ENCODE measurements around the gene GOLIM4. TPM values are rescaled to one million over a fixed set of nuclear protein-coding genes. Genes with fewer than 3 reads are reported as not detected.

The GOLIM4 gene
- total RNA-seq, 1 donor from 2014 or later, result 36.6 TPM

DNA sequence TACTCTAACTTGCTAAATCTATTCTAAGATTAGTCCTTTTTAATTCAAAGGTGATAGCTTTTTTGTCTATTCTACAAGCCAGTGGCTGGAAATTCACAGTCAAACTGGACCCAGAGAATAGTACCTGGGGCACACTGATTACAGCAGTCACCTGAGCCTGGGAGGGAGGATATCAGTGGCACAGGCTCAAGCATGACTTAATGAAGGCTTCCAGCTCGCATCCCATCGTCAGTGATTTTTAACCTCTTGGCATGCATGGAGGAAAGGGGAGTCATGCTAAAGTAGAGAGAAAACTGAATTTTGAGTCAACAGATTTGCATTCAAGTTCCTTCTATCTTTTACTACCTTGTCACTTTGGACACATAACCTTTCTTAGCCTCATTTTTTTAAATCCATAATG lies 24.8 kb downstream of the GOLIM4 start:
- H3K4me1 Mint-ChIP-seq (ENCODE audit: unreplicated experiment), result peaks cover 34% of the 10 kb centered on the region
- H3K27ac Mint-ChIP-seq, result peak overlapping the region; percentile 94
- H3K36me3 Mint-ChIP-seq, result peaks cover 11% of the 10 kb centered on the region
- DNase-seq (ENCODE audit: extremely low spot score, unreplicated experiment), result no peak
- H3K27me3 Mint-ChIP-seq, result no peaks in the 10 kb centered on the region
- TF ChIP-seq, protein P1, sequence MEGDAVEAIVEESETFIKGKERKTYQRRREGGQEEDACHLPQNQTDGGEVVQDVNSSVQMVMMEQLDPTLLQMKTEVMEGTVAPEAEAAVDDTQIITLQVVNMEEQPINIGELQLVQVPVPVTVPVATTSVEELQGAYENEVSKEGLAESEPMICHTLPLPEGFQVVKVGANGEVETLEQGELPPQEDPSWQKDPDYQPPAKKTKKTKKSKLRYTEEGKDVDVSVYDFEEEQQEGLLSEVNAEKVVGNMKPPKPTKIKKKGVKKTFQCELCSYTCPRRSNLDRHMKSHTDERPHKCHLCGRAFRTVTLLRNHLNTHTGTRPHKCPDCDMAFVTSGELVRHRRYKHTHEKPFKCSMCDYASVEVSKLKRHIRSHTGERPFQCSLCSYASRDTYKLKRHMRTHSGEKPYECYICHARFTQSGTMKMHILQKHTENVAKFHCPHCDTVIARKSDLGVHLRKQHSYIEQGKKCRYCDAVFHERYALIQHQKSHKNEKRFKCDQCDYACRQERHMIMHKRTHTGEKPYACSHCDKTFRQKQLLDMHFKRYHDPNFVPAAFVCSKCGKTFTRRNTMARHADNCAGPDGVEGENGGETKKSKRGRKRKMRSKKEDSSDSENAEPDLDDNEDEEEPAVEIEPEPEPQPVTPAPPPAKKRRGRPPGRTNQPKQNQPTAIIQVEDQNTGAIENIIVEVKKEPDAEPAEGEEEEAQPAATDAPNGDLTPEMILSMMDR (conservative IDR thresholded peaks at IDR 0.05), result no peak
- H3K4me3 Mint-ChIP-seq, result no peak overlapping the region
- peaks cover 7% of the 10 kb centered on the region for H3K9me3 Mint-ChIP-seq

DNA sequence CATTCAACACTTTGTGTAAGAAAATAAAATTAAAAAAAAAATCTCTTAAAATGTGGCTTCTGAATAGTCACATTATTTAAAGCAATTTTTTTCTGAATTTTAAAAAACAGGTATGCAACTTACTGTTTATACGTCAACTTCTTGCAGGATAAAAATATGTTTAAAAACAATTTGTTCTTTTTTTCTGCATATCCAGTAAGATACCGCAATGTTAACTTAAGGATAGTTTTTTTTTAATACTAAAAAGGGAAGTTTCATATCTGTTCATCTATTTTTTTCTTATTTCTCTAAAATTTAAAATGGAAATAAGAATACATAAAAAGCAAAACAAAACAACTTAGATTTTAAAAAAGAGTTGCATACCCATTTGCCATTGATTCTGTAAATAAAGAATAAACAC lies 27.4 kb downstream of the GOLIM4 start:
- peaks cover 41% of the 10 kb centered on the region for H3K4me1 Mint-ChIP-seq (ENCODE audit: unreplicated experiment)

DNA sequence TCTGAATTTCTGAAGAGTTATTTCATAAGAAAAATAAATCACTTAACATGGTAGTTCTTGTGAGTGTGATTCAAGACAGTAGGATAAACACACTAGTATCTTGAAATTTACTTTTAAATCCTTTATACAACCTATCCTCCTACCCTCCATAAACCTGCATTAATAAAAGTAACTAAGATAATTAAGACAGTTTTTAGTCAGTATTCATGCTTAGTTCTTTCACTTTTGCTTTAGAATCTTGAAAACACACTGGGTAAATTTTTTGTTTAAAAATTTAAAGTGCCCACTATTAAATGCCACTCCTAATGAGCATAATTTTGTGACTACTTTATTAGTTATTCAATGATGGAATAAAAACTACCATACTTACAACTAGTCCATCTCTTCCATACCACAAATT lies 28.8 kb downstream of the GOLIM4 start:
- H3K4me3 Mint-ChIP-seq, result no peak overlapping the region
- H3K27ac Mint-ChIP-seq, result no peak overlapping the region
- peaks cover 40% of the 10 kb centered on the region for H3K4me1 Mint-ChIP-seq (ENCODE audit: unreplicated experiment)
- TF ChIP-seq, protein P1 (conservative IDR thresholded peaks at IDR 0.05), result no peak
- DNase-seq (ENCODE audit: extremely low spot score, unreplicated experiment), result no peak
- H3K27me3 Mint-ChIP-seq, result no peaks in the 10 kb centered on the region
- no peaks in the 10 kb centered on the region for H3K36me3 Mint-ChIP-seq
- no peaks in the 10 kb centered on the region for H3K9me3 Mint-ChIP-seq

More for the DNA sequence above, 27.4 kb downstream of the GOLIM4 start:
- Mint-ChIP-seq H3K27ac (no peak overlapping the region), H3K9me3 (no peaks in the 10 kb centered on the region), H3K4me3 (no peak overlapping the region), H3K36me3 (peaks cover 4% of the 10 kb centered on the region), H3K27me3 (no peaks in the 10 kb centered on the region)
- TF ChIP-seq, protein P1 (conservative IDR thresholded peaks at IDR 0.05), result no peak
- DNase-seq (ENCODE audit: extremely low spot score, unreplicated experiment), result no peak

DNA sequence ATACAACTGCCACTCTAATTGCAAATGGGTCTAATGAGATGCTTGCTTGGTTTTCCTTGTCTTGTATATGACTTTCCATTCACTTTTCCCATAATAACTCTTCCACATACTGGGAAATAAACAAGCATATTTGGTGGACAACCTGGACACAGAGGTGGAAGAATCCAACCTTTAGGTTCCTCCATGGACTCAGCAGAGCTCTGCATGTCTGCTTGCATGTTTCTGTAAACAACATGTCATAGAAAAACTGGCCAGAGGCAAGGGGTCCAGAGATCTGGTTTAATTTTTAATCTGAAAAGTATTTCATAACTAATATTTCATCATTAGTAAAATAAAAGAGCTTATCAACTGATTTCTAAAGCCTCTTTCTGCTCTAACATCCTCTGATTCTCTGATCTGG lies 30.2 kb downstream of the GOLIM4 start:
- Mint-ChIP-seq H3K9me3 (peaks cover 8% of the 10 kb centered on the region), H3K4me1 (ENCODE audit: unreplicated experiment) (peaks cover 30% of the 10 kb centered on the region), H3K4me3 (no peak overlapping the region), H3K36me3 (peaks cover 11% of the 10 kb centered on the region), H3K27me3 (no peaks in the 10 kb centered on the region), H3K27ac (peak overlapping the region; percentile 40)
- DNase-seq (ENCODE audit: extremely low spot score, unreplicated experiment), result no peak
- TF ChIP-seq, protein P1 (conservative IDR thresholded peaks at IDR 0.05), result no peak

DNA sequence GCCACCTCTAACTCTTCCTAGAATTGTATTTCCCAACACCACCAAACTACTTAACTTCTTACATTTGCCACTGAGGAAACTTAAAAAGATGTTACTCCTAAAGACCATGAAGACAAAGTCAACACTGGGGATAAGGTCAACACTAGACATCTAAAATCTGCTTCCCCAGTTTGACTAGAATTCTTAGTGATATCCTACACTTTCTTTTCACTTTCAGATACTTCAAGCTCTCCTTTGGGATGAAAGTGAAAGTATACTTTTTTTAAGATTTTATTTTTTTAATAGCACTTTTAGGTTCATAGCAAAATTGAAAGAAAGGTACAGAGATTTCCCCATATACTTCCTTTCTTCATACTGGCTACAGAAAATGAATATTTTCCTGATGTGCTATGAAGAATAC lies 32.6 kb downstream of the GOLIM4 start:
- H3K36me3 Mint-ChIP-seq, result peaks cover 16% of the 10 kb centered on the region
- DNase-seq (ENCODE audit: extremely low spot score, unreplicated experiment), result no peak
- peaks cover 30% of the 10 kb centered on the region for H3K4me1 Mint-ChIP-seq (ENCODE audit: unreplicated experiment)
- H3K9me3 Mint-ChIP-seq, result peaks cover 9% of the 10 kb centered on the region
- H3K27ac Mint-ChIP-seq, result no peak overlapping the region
- TF ChIP-seq, protein P1 (conservative IDR thresholded peaks at IDR 0.05), result no peak
- no peak overlapping the region for H3K4me3 Mint-ChIP-seq
- H3K27me3 Mint-ChIP-seq, result no peaks in the 10 kb centered on the region

DNA sequence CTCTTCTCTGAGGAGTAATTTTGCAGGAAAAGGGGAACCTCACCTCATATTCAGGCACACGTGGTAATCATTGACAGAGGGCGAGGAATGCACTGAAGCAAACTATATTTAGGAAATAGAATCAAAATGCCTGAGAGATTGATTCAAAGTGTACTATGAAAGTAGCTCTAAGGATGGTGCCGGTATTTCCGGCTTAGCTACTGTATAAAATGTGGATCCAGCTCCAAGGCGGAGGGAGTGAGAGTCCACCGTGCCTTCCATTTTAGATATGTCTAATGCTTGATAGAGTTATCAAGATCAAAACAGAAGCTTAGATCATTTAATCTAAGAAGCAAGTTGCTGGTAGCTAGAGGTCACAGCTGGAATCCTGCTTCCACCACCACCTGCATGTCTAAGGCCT lies 33.0 kb downstream of the GOLIM4 start:
- DNase-seq (ENCODE audit: extremely low spot score, unreplicated experiment), result no peak
- H3K27ac Mint-ChIP-seq, result no peak overlapping the region
- TF ChIP-seq, protein P1 (conservative IDR thresholded peaks at IDR 0.05), result no peak
- no peak overlapping the region for H3K4me3 Mint-ChIP-seq
- peaks cover 16% of the 10 kb centered on the region for H3K36me3 Mint-ChIP-seq
- H3K9me3 Mint-ChIP-seq, result peaks cover 9% of the 10 kb centered on the region
- H3K4me1 Mint-ChIP-seq (ENCODE audit: unreplicated experiment), result peaks cover 30% of the 10 kb centered on the region
- no peaks in the 10 kb centered on the region for H3K27me3 Mint-ChIP-seq

Measured in type B pancreatic cell (in vitro differentiated cells).